ENCODE measurements around the gene PDE2A.

DNA sequence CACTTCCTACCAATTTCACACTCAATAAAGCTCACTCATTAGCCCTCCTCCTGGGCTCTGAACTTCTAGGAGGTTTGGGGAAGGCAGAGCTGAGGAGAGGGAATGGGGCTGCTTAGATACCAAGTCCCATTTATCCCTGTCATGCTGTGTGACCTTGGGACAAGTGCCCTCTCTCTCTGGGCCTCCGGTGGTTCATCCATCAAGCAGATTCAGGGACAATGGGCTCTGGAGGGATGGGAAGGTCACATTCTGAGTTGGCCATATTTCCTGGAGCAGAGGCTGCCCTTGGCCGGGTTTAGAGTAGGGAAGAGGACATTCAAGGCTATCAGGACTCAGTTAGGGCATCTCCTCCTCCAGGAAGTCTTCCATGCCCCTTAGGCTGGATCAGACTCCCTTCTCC lies 66.7 kb downstream of the PDE2A start:
- no peak for TF ChIP-seq POLR2AphosphoS5 (IDR thresholded peaks at IDR 0.05; ENCODE audit: low read depth, low read length)
- no peak for TF ChIP-seq POLR2A (IDR thresholded peaks at IDR 0.05; ENCODE audit: low read depth, low read length)
- TF ChIP-seq TAF1 (IDR thresholded peaks at IDR 0.05; ENCODE audit: low read depth, low read length), result no peak
- no peak for TF ChIP-seq SPI1 (IDR thresholded peaks at IDR 0.05; ENCODE audit: low read depth, low read length)
